Measurements from ENCODE around the gene PARD3. TPM values are rescaled to one million over a fixed set of nuclear protein-coding genes. Genes with fewer than 3 reads are reported as not detected.
"Not testable (repeated sequence)": the region's sequence is repeated elsewhere in the genome, so short reads cannot be mapped to it uniquely, and the experiment has no call there.

PARD3 gene
- total and polyA plus RNA-seq, 12 donors = 17.0 to 93.8 (median 47.3) TPM

GRCh38 chr10:34753014-34753757 lies 61.9 kb downstream of the PARD3 start:
- intact Hi-C loops (cut with DNase I) = no loop called here

GRCh38 chr10:34751272-34751671 lies 63.8 kb downstream of the PARD3 start:
- TF ChIP-seq POLR2A (IDR thresholded peaks at IDR 0.05) = no peak
- no peak for TF ChIP-seq CTCF (IDR thresholded peaks at IDR 0.05)
- 33 to 50% (median 37%) methylated on average over 2 of the region's 2 CpGs for WGBS, 4 donors
- Histone ChIP-seq H3K9me3 (replicated peaks in 1 of 3) (no peaks in the 10 kb centered on the region), H3K27ac (peak overlapping the region in 1 of 5 donors; percentile 38), H3K4me3 (no peak overlapping the region), H3K27me3 (no peaks in the 10 kb centered on the region), H3K36me3 (replicated peaks in 1 of 2) (no peaks in the 10 kb centered on the region), H3K4me1 (replicated peaks in 1 of 2) (peaks cover 5 to 60% of the 10 kb centered on the region in 2 donors)
- intact Hi-C loops (cut with DNase I) = no loop called here
- peak in 2 of 7 donors; percentile 43 to 50 for DNase-seq

More at GRCh38 chr10:34753014-34753757, 61.9 kb downstream of the PARD3 start:
- TF ChIP-seq CTCF (IDR thresholded peaks at IDR 0.05) (no peak), POLR2A (IDR thresholded peaks at IDR 0.05) (no peak)
- 33 to 43% (median 35%) methylated on average over 5 of the region's 5 CpGs for WGBS, 4 donors
- peak in 6 of 7 donors; percentile 51 to 77 (median 66) for DNase-seq
- Histone ChIP-seq H3K4me3 (no peak overlapping the region), H3K4me1 (replicated peaks in 1 of 2) (peaks cover 5 to 59% of the 10 kb centered on the region in 2 donors), H3K36me3 (replicated peaks in 1 of 2) (no peaks in the 10 kb centered on the region), H3K9me3 (replicated peaks in 1 of 3) (no peaks in the 10 kb centered on the region), H3K27ac (peak overlapping the region in 4 of 5 donors; percentile 17 to 75 (median 41)), H3K27me3 (no peaks in the 10 kb centered on the region)

- Histone ChIP-seq H3K27ac (peak overlapping the region in 1 of 5 donors; percentile 38), H3K4me1 (replicated peaks in 1 of 2) (peaks cover 5 to 65% of the 10 kb centered on the region in 2 donors)
- intact Hi-C loops (cut with DNase I); H3K9me3 ChIP-seq (replicated peaks in 1 of 3); DNase-seq; H3K27me3 ChIP-seq; H3K36me3 ChIP-seq (replicated peaks in 1 of 2); H3K4me3 ChIP-seq: not testable (repeated sequence)
- WGBS, 4 donors = 85 to 95% (median 89%) methylated on average over 7 of the region's 7 CpGs
Measured at GRCh38 chr10:34750795-34751194, 64.3 kb downstream of the PARD3 start.

- intact Hi-C loops (cut with DNase I) = no loop called here
- Histone ChIP-seq H3K27me3 (no peaks in the 10 kb centered on the region), H3K4me1 (replicated peaks in 1 of 2) (peaks cover 5 to 58% of the 10 kb centered on the region in 2 donors), H3K27ac (no peak overlapping the region), H3K9me3 (replicated peaks in 1 of 3) (no peaks in the 10 kb centered on the region), H3K4me3 (no peak overlapping the region), H3K36me3 (replicated peaks in 1 of 2) (no peaks in the 10 kb centered on the region)
- 88 to 96% (median 92%) methylated on average over 3 to 4 of the region's 4 CpGs for WGBS, 4 donors
- TF ChIP-seq CTCF (IDR thresholded peaks at IDR 0.05) = no peak
- no peak for TF ChIP-seq POLR2A (IDR thresholded peaks at IDR 0.05)
- no peak for DNase-seq
Measured at GRCh38 chr10:34748767-34749166, 66.3 kb downstream of the PARD3 start.

- no peak overlapping the region for H3K27ac ChIP-seq
- no peak overlapping the region for H3K4me3 ChIP-seq
- 97 to 100% (median 98%) methylated on average over 6 of the region's 6 CpGs for WGBS, 4 donors
- no peaks in the 10 kb centered on the region for H3K9me3 ChIP-seq (replicated peaks in 1 of 3)
- peaks cover 5 to 54% of the 10 kb centered on the region in 2 donors for H3K4me1 ChIP-seq (replicated peaks in 1 of 2)
- no peak for DNase-seq
- TF ChIP-seq POLR2A (IDR thresholded peaks at IDR 0.05) (no peak), CTCF (IDR thresholded peaks at IDR 0.05) (no peak)
- intact Hi-C loops (cut with DNase I) = no loop called here
- H3K27me3 ChIP-seq = no peaks in the 10 kb centered on the region
- H3K36me3 ChIP-seq (replicated peaks in 1 of 2) = no peaks in the 10 kb centered on the region
Measured at GRCh38 chr10:34748357-34748756, 66.7 kb downstream of the PARD3 start.
